T-helper 2 cell treated with Interferon-gamma antibody and Interleukin-4, amounts not matched to agents 5 μg/mL and 100 μg/mL, for 36 hours (primary cell): ENCODE data around the gene MRLN.
"Not testable (repeated sequence)": the region's sequence is repeated elsewhere in the genome, so short reads cannot be mapped to it uniquely, and the experiment has no call there.

ENCODE experiments used
- DNase-seq: peaks from one replicate; pipeline ENCODE4 v3.0.0; 2021; ENCODE audit warnings: low spot score
- H3K27ac Mint-ChIP-seq: one replicate; pipeline ENCODE4 v1.8.0; 2021; ENCODE audit warnings: mild to moderate bottlenecking, mixed read lengths
- H3K27me3 Mint-ChIP-seq: one replicate; pipeline ENCODE4 v1.8.0; 2021; ENCODE audit warnings: low read depth, mixed read lengths
- H3K36me3 Mint-ChIP-seq: one replicate; pipeline ENCODE4 v1.8.0; 2021; ENCODE audit warnings: low read depth, mixed read lengths
- H3K4me1 Mint-ChIP-seq: one replicate; pipeline ENCODE4 v1.8.0; 2021; ENCODE audit warnings: low read depth, mixed read lengths
- H3K4me3 Mint-ChIP-seq: one replicate; pipeline ENCODE4 v1.8.0; 2022; ENCODE audit warnings: mild to moderate bottlenecking, moderate library complexity, mixed read lengths
- H3K9me3 Mint-ChIP-seq: one replicate; pipeline ENCODE4 v1.8.0; 2021; ENCODE audit warnings: mixed read lengths

MRLN gene

DNA sequence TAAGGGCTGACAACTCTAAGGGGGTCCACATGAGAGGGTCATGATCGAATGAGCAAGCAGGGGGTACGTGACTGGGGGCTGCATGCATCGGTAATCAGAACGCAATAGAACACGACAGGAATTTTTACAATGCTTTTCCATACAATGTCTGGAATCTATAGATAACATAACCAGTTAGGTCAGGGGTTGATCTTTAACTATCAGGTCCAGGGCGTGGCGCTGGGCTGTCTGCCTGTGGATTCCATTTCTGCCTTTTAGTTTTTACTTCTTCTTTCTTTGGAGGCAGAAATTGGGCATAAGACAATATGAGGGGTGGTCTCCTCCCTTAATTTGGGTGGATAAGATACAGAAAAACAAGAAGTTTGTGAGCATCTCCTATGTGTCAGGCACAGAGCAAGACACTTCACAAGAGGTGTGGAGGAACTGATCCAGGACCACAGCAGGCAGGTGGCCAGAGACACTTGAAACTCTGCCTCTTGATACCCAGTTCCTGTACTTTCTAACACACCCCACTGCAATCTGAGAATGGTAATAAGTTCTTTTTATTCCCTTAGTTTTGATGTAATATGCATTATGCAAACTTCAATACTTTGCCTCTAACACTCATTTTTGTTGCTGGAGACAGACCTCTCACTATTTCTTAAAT, 18.0 kb upstream of the MRLN start:
- H3K4me3 Mint-ChIP-seq, result no peak overlapping the region

DNA sequence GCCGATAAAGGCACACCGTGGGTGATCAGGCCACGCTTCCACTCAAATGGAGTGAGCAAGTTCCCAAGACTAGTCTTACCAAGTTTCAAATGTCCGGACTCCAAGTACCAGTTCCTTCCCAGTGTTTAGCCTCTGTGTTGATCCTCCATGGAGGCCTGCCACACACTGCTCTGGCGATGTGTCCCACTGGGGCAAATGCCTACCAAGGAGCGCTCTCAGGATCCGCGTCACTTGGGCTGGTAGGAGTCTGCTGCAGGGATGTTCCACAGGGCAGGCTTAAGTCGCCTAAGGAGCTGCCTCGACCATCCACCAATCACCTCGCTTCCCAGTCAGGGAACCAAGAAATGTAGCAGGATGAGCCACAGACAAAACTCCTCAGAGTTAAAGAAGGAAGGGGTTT, 17.4 kb upstream of the MRLN start:
- no peaks in the 10 kb centered on the region for H3K9me3 Mint-ChIP-seq
- no peak overlapping the region for H3K27ac Mint-ChIP-seq
- H3K4me1 Mint-ChIP-seq, result no peaks in the 10 kb centered on the region
- H3K36me3 Mint-ChIP-seq, result no peaks in the 10 kb centered on the region
- peaks cover 4% of the 10 kb centered on the region for H3K27me3 Mint-ChIP-seq
- no peak overlapping the region for H3K4me3 Mint-ChIP-seq
- no peak for DNase-seq

More for the DNA sequence above, 18.0 kb upstream of the MRLN start:
- DNase-seq, result no peak
- Mint-ChIP-seq H3K36me3 (no peaks in the 10 kb centered on the region), H3K4me1 (no peaks in the 10 kb centered on the region), H3K9me3 (no peaks in the 10 kb centered on the region), H3K27ac (no peak overlapping the region), H3K27me3 (peaks cover 4% of the 10 kb centered on the region)

- no peak overlapping the region for H3K4me3 Mint-ChIP-seq
- no peaks in the 10 kb centered on the region for H3K36me3 Mint-ChIP-seq
- H3K27me3 Mint-ChIP-seq, result no peaks in the 10 kb centered on the region
- H3K4me1 Mint-ChIP-seq, result no peaks in the 10 kb centered on the region
- DNase-seq, result no peak
- H3K27ac Mint-ChIP-seq, result no peak overlapping the region
- no peaks in the 10 kb centered on the region for H3K9me3 Mint-ChIP-seq
Measured at GRCh38 chr10:59762505-59762904, 9.2 kb upstream of the MRLN start.

GRCh38 chr10:59757966-59758365, 4.7 kb upstream of the MRLN start:
- Mint-ChIP-seq H3K4me3 (no peak overlapping the region), H3K4me1 (no peaks in the 10 kb centered on the region), H3K27ac (no peak overlapping the region), H3K9me3 (no peaks in the 10 kb centered on the region), H3K27me3 (peaks cover 4% of the 10 kb centered on the region), H3K36me3 (no peaks in the 10 kb centered on the region)
- no peak for DNase-seq

DNA sequence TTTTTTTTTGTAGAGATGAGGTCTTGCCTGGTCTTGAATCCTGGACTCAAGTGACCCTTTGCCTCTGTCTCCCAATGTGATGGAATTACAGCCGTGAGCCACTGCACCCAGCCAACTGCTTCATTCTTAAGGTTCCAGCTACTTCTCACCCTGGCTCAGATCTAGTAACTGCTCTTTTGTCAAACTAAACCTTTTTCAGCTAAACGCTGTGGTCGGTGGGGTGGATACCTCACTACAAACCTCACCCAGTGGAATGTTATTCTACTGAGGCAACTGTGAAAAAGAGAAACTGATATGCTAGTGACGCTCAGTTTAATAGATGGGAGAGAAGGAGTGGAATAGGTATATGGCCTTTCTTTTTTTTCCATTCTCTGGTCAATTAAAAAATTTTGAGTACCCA, 1.7 kb upstream of the MRLN start:
- no peaks in the 10 kb centered on the region for H3K36me3 Mint-ChIP-seq
- no peaks in the 10 kb centered on the region for H3K4me1 Mint-ChIP-seq
- no peak overlapping the region for H3K27ac Mint-ChIP-seq
- H3K4me3 Mint-ChIP-seq, result no peak overlapping the region
- peaks cover 9% of the 10 kb centered on the region for H3K27me3 Mint-ChIP-seq
- H3K9me3 Mint-ChIP-seq, result no peaks in the 10 kb centered on the region
- DNase-seq, result no peak

DNA sequence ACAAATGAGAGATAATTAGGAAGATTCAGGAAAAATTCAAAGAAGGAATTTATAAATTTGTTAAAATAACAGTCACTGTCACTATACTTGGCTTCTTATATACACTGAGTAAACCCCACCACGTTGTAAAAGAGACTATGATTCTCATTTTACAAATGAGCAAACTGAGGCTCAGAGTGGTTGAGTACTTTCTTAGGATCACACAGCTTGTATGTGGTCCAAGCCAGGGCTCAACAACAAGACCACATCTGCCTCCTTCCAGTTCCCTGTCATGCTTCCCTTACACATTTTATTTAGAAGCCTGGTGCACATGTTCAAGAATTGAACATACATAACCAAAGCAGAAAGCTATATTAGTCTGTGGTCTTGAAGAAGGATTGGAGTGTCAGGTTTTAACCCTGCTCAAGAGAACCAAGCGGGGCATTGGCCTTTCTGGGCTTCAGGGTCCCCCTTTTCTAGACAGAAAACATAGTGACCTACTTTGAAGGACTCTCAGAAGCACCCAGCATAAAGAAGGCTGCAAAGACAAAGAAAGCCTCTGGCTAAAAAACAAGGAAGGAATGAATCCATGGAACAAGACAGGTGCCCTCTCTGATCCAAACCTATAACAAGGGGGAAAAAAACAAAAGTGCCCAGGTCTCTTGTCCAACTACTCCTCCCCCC, 846 bp downstream of the MRLN start:
- H3K27me3 Mint-ChIP-seq, result peaks cover 9% of the 10 kb centered on the region
- H3K27ac Mint-ChIP-seq, result no peak overlapping the region
- no peaks in the 10 kb centered on the region for H3K9me3 Mint-ChIP-seq
- H3K36me3 Mint-ChIP-seq, result no peaks in the 10 kb centered on the region
- no peaks in the 10 kb centered on the region for H3K4me1 Mint-ChIP-seq
- DNase-seq, result no peak
- no peak overlapping the region for H3K4me3 Mint-ChIP-seq

DNA sequence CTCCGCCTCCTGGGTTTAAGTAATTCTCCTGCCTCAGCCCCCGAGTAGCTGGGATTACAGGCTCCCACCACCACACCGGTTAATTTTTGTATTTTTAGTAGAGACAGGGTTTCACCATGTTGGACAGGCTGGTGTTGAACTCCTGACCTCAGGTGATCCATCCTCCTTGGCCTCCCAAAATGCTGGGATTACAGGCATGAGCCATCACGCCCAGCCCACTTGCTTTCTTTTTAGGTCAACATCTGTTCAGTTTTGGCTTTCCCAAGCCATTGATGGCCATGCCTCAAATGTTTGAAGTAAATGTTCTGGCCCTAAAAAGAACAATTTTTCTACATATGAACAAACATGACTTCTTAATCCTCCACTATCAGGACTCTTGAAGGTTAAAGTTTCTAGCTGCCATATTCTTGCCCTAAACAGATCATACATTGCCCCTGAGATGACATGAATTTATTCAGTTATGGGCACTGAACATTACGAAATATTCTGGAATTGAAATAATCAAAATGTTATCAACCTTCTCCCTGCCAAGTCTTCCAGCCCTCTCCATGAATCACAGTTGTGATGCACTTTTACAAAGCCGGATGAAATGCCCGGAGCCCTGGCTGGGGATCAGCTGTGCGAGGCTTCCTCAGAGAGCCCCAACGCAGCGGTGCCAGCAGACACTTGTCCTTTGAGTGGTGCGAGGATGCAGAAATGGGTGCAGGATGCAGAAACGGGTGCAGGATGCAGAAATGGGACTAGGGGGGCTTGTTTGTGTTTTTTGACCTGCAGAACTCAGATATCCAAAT, 2.9 kb downstream of the MRLN start:
- Mint-ChIP-seq H3K27ac (no peak overlapping the region), H3K27me3 (peaks cover 9% of the 10 kb centered on the region), H3K4me1 (no peaks in the 10 kb centered on the region), H3K4me3 (no peak overlapping the region), H3K9me3 (no peaks in the 10 kb centered on the region), H3K36me3 (no peaks in the 10 kb centered on the region)
- DNase-seq, result no peak

DNA sequence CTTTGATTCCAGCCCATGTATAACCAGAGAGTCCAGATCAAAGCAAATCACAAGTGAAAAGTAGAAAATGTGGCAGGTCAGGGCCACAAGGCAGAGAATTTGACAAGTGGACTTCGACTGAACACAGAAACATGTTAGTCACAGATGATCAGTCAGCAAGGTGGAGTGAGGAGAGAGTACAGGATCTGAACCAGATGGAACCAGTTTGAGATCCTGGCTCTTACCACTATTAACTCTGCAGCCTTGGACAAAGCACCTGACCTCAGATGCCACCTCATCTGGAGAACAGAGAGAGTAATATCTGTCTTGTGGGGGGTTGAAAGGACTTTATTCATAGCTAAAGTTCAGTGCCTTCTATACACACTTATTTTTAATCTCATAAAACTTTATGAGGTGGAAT, 4.4 kb downstream of the MRLN start:
- H3K36me3 Mint-ChIP-seq, result no peaks in the 10 kb centered on the region
- H3K27ac Mint-ChIP-seq, result no peak overlapping the region
- H3K4me1 Mint-ChIP-seq, result no peaks in the 10 kb centered on the region
- DNase-seq, result no peak
- no peak overlapping the region for H3K4me3 Mint-ChIP-seq
- H3K9me3 Mint-ChIP-seq, result no peaks in the 10 kb centered on the region
- H3K27me3 Mint-ChIP-seq, result peaks cover 9% of the 10 kb centered on the region

DNA sequence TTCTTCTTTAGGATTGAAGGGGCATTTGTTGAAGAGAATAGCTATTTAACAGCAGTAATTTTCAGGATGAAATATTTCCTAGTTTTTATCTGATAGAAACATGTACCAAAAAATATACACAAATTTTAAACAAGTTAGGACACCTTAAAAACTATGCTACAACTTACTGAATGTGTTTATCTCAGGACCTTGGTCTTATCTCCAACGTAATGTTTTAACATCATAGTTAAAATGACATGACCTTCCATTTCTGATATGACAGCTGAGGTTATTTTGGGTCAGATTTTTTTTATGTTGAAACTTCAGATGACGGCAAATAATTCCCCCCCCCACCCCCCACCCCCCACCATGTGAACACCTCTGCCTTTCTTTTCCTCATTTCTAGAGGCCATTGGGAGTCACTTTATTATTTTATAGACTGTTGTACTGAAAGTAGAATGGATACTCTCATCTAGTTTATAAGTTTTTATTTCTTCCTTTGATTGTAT, 8.0 kb downstream of the MRLN start:
- no peak overlapping the region for H3K27ac Mint-ChIP-seq
- DNase-seq, result no peak
- no peak overlapping the region for H3K4me3 Mint-ChIP-seq
- H3K36me3 Mint-ChIP-seq, result no peaks in the 10 kb centered on the region
- H3K27me3 Mint-ChIP-seq, result no peaks in the 10 kb centered on the region
- no peaks in the 10 kb centered on the region for H3K4me1 Mint-ChIP-seq
- H3K9me3 Mint-ChIP-seq, result no peaks in the 10 kb centered on the region

GRCh38 chr10:59744762-59745161, 8.5 kb downstream of the MRLN start:
- not testable (repeated sequence) for H3K9me3 Mint-ChIP-seq, H3K36me3 Mint-ChIP-seq, H3K27ac Mint-ChIP-seq, H3K4me3 Mint-ChIP-seq, DNase-seq, H3K27me3 Mint-ChIP-seq, H3K4me1 Mint-ChIP-seq

- not testable (repeated sequence) for H3K27ac Mint-ChIP-seq, DNase-seq, H3K27me3 Mint-ChIP-seq, H3K4me1 Mint-ChIP-seq, H3K9me3 Mint-ChIP-seq, H3K36me3 Mint-ChIP-seq, H3K4me3 Mint-ChIP-seq
Measured at GRCh38 chr10:59744156-59744555, 9.1 kb downstream of the MRLN start.

- no peak overlapping the region for H3K27ac Mint-ChIP-seq
- H3K36me3 Mint-ChIP-seq, result no peaks in the 10 kb centered on the region
- no peaks in the 10 kb centered on the region for H3K9me3 Mint-ChIP-seq
Measured at GRCh38 chr10:59741583-59741982, 11.7 kb downstream of the MRLN start.

DNA sequence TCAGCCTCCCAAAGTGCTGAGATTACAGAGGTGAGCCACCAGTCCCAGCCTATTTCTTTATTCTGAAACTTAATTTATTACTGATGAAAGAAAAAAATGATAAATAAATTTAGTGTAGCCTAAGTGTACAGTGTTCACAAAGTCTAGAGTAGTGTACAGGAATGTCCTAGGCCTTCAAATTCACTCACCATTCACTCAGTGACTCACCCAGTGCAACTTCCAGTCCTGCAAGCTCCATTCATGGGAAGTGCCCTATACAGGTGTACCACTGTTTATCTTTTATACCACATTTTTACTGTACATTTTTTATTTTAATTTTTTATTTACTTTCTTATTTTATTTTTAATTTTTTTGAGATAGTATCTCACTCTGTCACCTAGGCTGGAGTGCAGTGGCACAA, 12.2 kb downstream of the MRLN start:
- no peaks in the 10 kb centered on the region for H3K9me3 Mint-ChIP-seq
- DNase-seq, result no peak
- H3K4me3 Mint-ChIP-seq, result no peak overlapping the region
- H3K27me3 Mint-ChIP-seq, result peaks cover 5% of the 10 kb centered on the region
- no peaks in the 10 kb centered on the region for H3K36me3 Mint-ChIP-seq
- H3K27ac Mint-ChIP-seq, result no peak overlapping the region
- no peaks in the 10 kb centered on the region for H3K4me1 Mint-ChIP-seq

More at GRCh38 chr10:59741583-59741982, 11.7 kb downstream of the MRLN start:
- Mint-ChIP-seq H3K4me3 (no peak overlapping the region), H3K4me1 (no peaks in the 10 kb centered on the region), H3K27me3 (peaks cover 5% of the 10 kb centered on the region)
- no peak for DNase-seq

DNA sequence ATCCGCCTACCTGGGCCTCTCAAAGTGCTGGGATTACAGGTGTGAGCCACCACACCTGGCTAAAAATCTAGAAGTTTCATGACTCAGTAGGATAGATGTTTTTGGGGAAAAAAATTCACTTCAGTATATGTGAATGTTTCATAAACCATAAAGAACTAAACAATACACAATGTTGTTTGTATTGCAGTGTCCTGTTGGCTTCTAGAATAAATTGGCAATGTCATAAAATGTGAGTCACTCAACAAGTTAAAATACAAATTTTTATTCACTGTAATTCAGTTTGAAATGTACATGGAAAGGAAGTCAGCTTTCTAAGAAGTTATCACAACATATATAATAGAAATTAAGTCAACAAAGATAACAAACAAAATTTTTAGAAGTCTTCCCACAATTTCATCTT, 16.5 kb downstream of the MRLN start:
- Mint-ChIP-seq H3K9me3 (no peaks in the 10 kb centered on the region), H3K4me1 (peaks cover 3% of the 10 kb centered on the region), H3K4me3 (no peak overlapping the region), H3K27me3 (peaks cover 10% of the 10 kb centered on the region), H3K27ac (no peak overlapping the region), H3K36me3 (no peaks in the 10 kb centered on the region)
- DNase-seq, result no peak
